HCT116 (cell line): ENCODE data around the gene RPN1. TPM values are rescaled to one million over a fixed set of nuclear protein-coding genes. Genes with fewer than 3 reads are reported as not detected.
A peak's percentile ranks its signal among the peaks of the same experiment; 100 is the strongest.

ENCODE experiments used
- ATAC-seq: fragments of 200-7000 bp; cut with Tn5 transposase; 2 replicates; pipeline ENCODE4 v1.9.1; 2020; ENCODE audit warnings: mild to moderate bottlenecking, moderate library complexity
- BruUV-seq: library from RNA; stranded (reverse); fragments of 400-500 nt; replicated peaks from 2 replicates; lab custom pipeline; 2021; lab: Mats Ljungman, UMichigan
- CTCF ChIA-PET: fragments of 300-600 bp; sonication (Branson Sonifier 250); formaldehyde crosslinking; loops from one replicate; lab custom pipeline; 2021; ENCODE audit warnings: antibody characterized with exemption; lab: Charles Lee
- POLR2A ChIA-PET: fragments of 300-600, 350-600 bp; sonication (Branson Sonifier 250); formaldehyde crosslinking; loops from one replicate; lab custom pipeline; 2021; ENCODE audit warnings: antibody characterized with exemption; lab: Charles Lee
- RAD21 ChIA-PET, 2 experiments: fragments of 300-600 bp; sonication (Branson Sonifier 250); formaldehyde crosslinking; loops; one replicate each; lab custom pipeline; 2023; ENCODE audit warnings: low total read pairs in 2 of 2; ENCODE audit not compliant: uncharacterized antibody in 2 of 2, unreplicated experiment in 2 of 2, low non-redundant PET in 1 of 2; lab: Charles Lee
- DNase-seq: peaks from one replicate; pipeline ENCODE4 v3.0.0-alpha.2; 2010; ENCODE audit warnings: low read depth, low spot score
- H2AFZ ChIP-seq: fragments of 200-600 bp; shearing (Covaris generic), sonication (generic); 2 replicates; pipeline ENCODE4 v1.6.1; 2017; ENCODE audit warnings: low read depth, mixed run types, mixed read lengths, antibody characterized with exemption, low read length; ENCODE audit not compliant: poor library complexity, severe bottlenecking
- H3K27ac ChIP-seq: 2 replicates; pipeline ENCODE4 v1.5.1; 2012; ENCODE audit warnings: low read depth, low read length
- H3K27me3 ChIP-seq: fragments of 200-600 bp; sonication (generic); 2 replicates; pipeline ENCODE4 v1.6.1; 2016; ENCODE audit warnings: mixed run types, low read length, mixed read lengths; ENCODE audit not compliant: insufficient read depth
- H3K36me3 ChIP-seq, 2 experiments: fragments of 200-500 bp in 1 of 2; fragments of 200-600 bp in 1 of 2; sonication (Bioruptor generic) in 1 of 2; sonication (generic) in 1 of 2; 2 replicates each; pipeline versions ENCODE4 v1.5.1 to v1.6.1; 2014 to 2016; ENCODE audit warnings: low read length in 2 of 2, inconsistent platforms in 1 of 2, mixed read lengths in 1 of 2, mixed run types in 1 of 2; ENCODE audit not compliant: insufficient read depth in 2 of 2, control insufficient read depth in 1 of 2
- H3K4me1 ChIP-seq, 2 experiments: fragments of 200-600 bp in 1 of 2; sonication (generic) in 1 of 2; 2 replicates each; pipeline versions ENCODE4 v1.5.1 to v1.6.1; 2012 to 2017; ENCODE audit warnings: low read length in 2 of 2, inconsistent platforms in 1 of 2, mild to moderate bottlenecking in 1 of 2, mixed read lengths in 1 of 2, mixed run types in 1 of 2, moderate library complexity in 1 of 2; ENCODE audit not compliant: insufficient read depth in 2 of 2, control insufficient read depth in 1 of 2
- H3K4me2 ChIP-seq: fragments of 200-600 bp; sonication (generic); 2 replicates; pipeline ENCODE4 v1.6.1; 2017; ENCODE audit warnings: mixed run types, low read length, mixed read lengths
- H3K4me3 ChIP-seq, 2 experiments: fragments of 200-600 bp in 1 of 2; sonication (generic) in 1 of 2; replicated peaks in 1 of 2; 2 replicates each; pipeline ENCODE4 v1.5.1; 2011 to 2016; ENCODE audit warnings: low read length in 2 of 2, control low read depth in 1 of 2, low read depth in 1 of 2, mild to moderate bottlenecking in 1 of 2, mixed read lengths in 1 of 2, mixed run types in 1 of 2
- H3K79me2 ChIP-seq: fragments of 200-600 bp; sonication (generic); 2 replicates; pipeline ENCODE4 v1.6.1; 2017; ENCODE audit warnings: mild to moderate bottlenecking, mixed run types, low read length, moderate library complexity, mixed read lengths; ENCODE audit not compliant: insufficient read depth
- H3K9ac ChIP-seq: fragments of 200-600 bp; sonication (generic); 2 replicates; pipeline ENCODE4 v1.6.1; 2016; ENCODE audit warnings: low read length, mixed read lengths
- H3K9me2 ChIP-seq: fragments of 200-600 bp; sonication (generic), shearing (Covaris generic); 2 replicates; pipeline ENCODE4 v1.6.1; 2017; ENCODE audit warnings: mixed run types, mild to moderate bottlenecking, moderate library complexity; ENCODE audit not compliant: insufficient read depth
- H3K9me3 ChIP-seq, 2 experiments: fragments of 200-500 bp in 1 of 2; fragments of 200-600 bp in 1 of 2; sonication (Bioruptor generic) in 1 of 2; sonication (generic) in 1 of 2; 2 replicates each; pipeline ENCODE4 v1.6.1; 2014 to 2017; ENCODE audit warnings: low read length in 2 of 2, mixed read lengths in 2 of 2, inconsistent platforms in 1 of 2, low read depth in 1 of 2, mild to moderate bottlenecking in 1 of 2, mixed run types in 1 of 2, moderate library complexity in 1 of 2; ENCODE audit not compliant: control insufficient read depth in 1 of 2, insufficient read depth in 1 of 2
- H4K20me1 ChIP-seq: fragments of 200-600 bp; sonication (generic), shearing (Covaris generic); 2 replicates; pipeline ENCODE4 v1.6.1; 2017; ENCODE audit warnings: mixed run types, mild to moderate bottlenecking, moderate library complexity; ENCODE audit not compliant: insufficient read depth
- CBX3 ChIP-seq: IDR thresholded peaks from 2 replicates; pipeline ENCODE4 v1.6.1; 2012; ENCODE audit warnings: low read depth
- EGR1 ChIP-seq: IDR thresholded peaks from 2 replicates; pipeline ENCODE4 v1.6.1; 2012; ENCODE audit warnings: low read depth
- ELF1 ChIP-seq: IDR thresholded peaks from 2 replicates; pipeline ENCODE4 v1.6.1; 2012; ENCODE audit warnings: low read depth, borderline replicate concordance
- EZH2phosphoT487 ChIP-seq: fragments of 200-600 bp; IDR thresholded peaks from 2 replicates; pipeline ENCODE4 v1.6.1; 2018; ENCODE audit warnings: antibody characterized with exemption, borderline replicate concordance
- FOSL1 ChIP-seq: IDR thresholded peaks from 2 replicates; pipeline ENCODE4 v1.6.1; 2012; ENCODE audit warnings: low read depth
- JUND ChIP-seq: IDR thresholded peaks from 2 replicates; pipeline ENCODE4 v1.6.1; 2012
- RAD21 ChIP-seq: IDR thresholded peaks from 2 replicates; pipeline ENCODE4 v1.6.1; 2012; ENCODE audit warnings: low read depth, mild to moderate bottlenecking
- SRF ChIP-seq: IDR thresholded peaks from 2 replicates; pipeline ENCODE4 v1.6.1; 2012; ENCODE audit warnings: low read depth
- YY1 ChIP-seq: IDR thresholded peaks from 2 replicates; pipeline ENCODE4 v1.6.1; 2011; ENCODE audit warnings: low read length, low read depth, moderate library complexity, mild to moderate bottlenecking; ENCODE audit not compliant: insufficient replicate concordance; ENCODE audit errors: extremely low read depth
- ZFX ChIP-seq: fragments of 450-650 bp; IDR thresholded peaks from 2 replicates; pipeline ENCODE4 v1.6.1; 2017
- ZNF274 ChIP-seq: fragments of 200-500 bp; sonication (Bioruptor generic); IDR thresholded peaks from 2 replicates; pipeline ENCODE4 v1.6.1; 2014; ENCODE audit warnings: mild to moderate bottlenecking, low read depth, low read length, inconsistent platforms
- intact Hi-C: fragments of 100-400 bp; cut with micrococcal nuclease; formaldehyde crosslinking; loops from 2 replicates; pipeline ENCODE4 v1.10.0; 2022
- total RNA-seq: library from RNA; stranded (reverse); gene quantifications from one replicate; pipeline ENCODE4 v1.2.1, GENCODE V29; 2021; ENCODE audit not compliant: unreplicated experiment

Gene RPN1
- total RNA-seq, 1 experiment from 2014 or later = 218 TPM

DNA sequence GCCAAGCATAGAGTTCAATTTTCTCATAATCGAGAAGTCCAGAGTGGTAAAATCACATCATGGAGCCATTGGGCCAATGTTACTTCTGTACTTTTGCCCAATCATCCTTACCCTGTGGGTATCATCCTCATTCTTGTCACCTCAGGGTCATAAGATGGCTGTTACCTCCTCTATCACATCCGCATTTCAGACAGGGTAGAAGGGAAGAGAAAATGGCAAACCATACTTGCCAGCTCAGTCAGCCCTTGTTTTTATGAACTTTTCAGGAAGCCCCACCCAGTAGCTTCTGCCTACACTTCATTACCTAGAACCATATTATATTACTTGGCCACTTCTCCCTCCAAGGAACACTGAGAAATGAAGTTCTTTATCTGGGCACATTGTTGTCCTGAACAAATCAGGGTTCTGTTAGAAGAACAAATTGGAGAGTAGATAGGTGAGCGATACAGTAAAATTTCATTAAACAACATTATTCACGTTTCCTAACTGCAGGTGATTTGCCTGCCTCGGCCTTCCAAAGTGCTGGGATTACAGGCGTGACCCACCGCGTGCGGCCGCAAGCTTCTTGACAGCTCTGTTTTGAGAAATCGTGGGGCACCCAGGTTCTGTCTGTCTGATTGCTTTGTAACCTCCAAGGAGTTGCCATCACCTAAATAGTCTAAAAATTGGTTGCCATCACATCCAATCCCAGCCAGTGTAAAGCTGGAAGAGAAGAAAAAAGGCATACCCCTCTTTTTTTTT, 34.5 kb upstream of the RPN1 start:
- Histone ChIP-seq H3K79me2 (no peaks in the 10 kb centered on the region), H4K20me1 (no peaks in the 10 kb centered on the region), H3K36me3 (no peaks in the 10 kb centered on the region), H3K4me3 (no peak overlapping the region), H3K27ac (no peak overlapping the region), H3K4me2 (peak overlapping the region; percentile 25; the same call in 1 of the 2 replicates), H3K4me1 (peaks cover 7 to 27% of the 10 kb centered on the region in 2 experiments; a peak in 3 of 4 replicates), H3K9me2 (no peaks in the 10 kb centered on the region), H2AFZ (no peak overlapping the region), H3K27me3 (no peaks in the 10 kb centered on the region), H3K9ac (no peak overlapping the region), H3K9me3 (no peaks in the 10 kb centered on the region)
- ATAC-seq = no peak
- intact Hi-C loops = loop anchor here (5.0 kb wide), 1 partner anchor 42 kb away; the partner anchor contains the start of gene RAB7A
- POLR2A ChIA-PET = interaction anchor here (0.7 kb wide), 1 partner anchor 264 kb away, joined by 3 read pairs; no protein-coding TSS in a partner anchor
- DNase-seq = no peak
- BruUV-seq = no TSS peak
- RAD21 ChIA-PET = no interaction called here
- TF ChIP-seq JUND (no peak), ZFX (no peak), RAD21 (no peak), CBX3 (no peak), SRF (no peak), EZH2phosphoT487 (no peak), FOSL1 (no peak), EGR1 (no peak), YY1 (no peak), ELF1 (no peak), ZNF274 (no peak)
- CTCF ChIA-PET = no interaction called here
